GM23248 (cell line): Measurements from ENCODE around the gene PTPRK.

Experiments
- EZH2 ChIP-seq: fragments of 200-600 bp; sonication (generic); IDR thresholded peaks from 2 replicates; pipeline ENCODE4 v1.6.1; 2018; ENCODE audit warnings: antibody characterized with exemption, mild to moderate bottlenecking; ENCODE audit not compliant: insufficient read depth, poor library complexity, severe bottlenecking
- EZH2phosphoT487 ChIP-seq: fragments of 200-600 bp; sonication (generic); IDR thresholded peaks from 2 replicates; pipeline ENCODE4 v1.6.1; 2018; ENCODE audit warnings: antibody characterized with exemption, moderate library complexity, mild to moderate bottlenecking, low read depth; ENCODE audit not compliant: insufficient read depth

- no peak for TF ChIP-seq EZH2
- TF ChIP-seq EZH2phosphoT487: no peak
These were observed 496.4 kb downstream of the PTPRK start for GRCh38 chr6:128024046-128024445.
